GM18909 (cell line): ENCODE data around the gene FAAP100.
"Not testable (repeated sequence)": the region's sequence is repeated elsewhere in the genome, so short reads cannot be mapped to it uniquely, and the experiment has no call there.

Experiments used
- ATAC-seq: cut with Tn5 transposase; IDR thresholded peaks from one replicate; pipeline ENCODE4 v1.9.1; 2021; ENCODE audit warnings: mild to moderate bottlenecking; ENCODE audit not compliant: unreplicated experiment, poor library complexity

The FAAP100 gene

DNA sequence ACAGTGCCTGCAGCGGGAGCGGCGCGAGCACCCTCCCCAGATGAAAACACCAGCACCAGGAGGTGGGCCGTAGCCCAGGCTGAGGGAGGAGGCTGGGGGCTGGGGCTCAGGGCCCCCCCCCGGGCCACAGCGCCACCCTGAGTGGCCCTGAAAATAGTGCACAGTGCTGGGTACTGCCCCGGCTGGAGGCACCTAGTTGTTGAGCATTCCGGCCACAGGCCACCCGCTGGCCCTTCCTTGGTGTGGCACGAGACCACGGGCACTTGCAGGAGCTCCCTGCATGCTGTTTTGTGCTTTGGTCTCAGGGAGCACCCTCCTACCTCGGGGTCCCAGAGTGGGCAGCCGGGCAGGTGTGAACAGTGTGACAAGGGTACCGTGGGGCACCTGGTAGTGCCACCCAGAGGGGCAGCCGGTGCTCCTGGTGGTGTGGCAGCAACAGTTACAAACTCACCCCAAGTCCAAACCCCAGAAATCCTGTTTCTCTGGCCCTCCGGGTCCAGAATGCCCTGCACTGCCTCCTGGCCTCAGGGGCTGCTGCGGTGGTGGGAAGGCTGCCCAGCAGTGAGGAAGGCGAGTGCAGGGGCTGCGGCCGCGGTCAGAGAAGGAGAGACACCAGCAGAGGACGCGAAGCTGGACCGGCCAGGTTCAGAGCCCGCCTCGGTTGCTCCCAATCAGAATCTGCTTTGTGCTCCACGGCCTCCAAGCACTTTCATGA, 12.0 kb downstream of the FAAP100 start:
- no peak for ATAC-seq

DNA sequence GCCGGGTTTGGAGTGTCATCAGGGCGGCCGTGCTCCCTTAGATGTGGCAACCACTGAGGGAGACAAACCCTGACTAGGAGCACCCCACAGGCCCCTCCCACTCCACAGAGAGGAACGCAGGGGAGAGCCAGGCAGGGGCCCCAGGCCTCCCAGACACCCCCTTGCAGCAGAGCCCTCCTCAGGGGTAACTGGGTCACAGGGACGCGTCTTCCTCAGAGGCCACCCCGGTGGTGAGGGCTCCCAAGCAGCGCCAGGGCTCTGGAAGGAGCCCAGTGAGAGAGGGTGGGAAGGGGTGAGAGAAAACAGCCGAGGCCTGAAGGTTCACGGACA, 12.6 kb downstream of the FAAP100 start:
- ATAC-seq: no peak

DNA sequence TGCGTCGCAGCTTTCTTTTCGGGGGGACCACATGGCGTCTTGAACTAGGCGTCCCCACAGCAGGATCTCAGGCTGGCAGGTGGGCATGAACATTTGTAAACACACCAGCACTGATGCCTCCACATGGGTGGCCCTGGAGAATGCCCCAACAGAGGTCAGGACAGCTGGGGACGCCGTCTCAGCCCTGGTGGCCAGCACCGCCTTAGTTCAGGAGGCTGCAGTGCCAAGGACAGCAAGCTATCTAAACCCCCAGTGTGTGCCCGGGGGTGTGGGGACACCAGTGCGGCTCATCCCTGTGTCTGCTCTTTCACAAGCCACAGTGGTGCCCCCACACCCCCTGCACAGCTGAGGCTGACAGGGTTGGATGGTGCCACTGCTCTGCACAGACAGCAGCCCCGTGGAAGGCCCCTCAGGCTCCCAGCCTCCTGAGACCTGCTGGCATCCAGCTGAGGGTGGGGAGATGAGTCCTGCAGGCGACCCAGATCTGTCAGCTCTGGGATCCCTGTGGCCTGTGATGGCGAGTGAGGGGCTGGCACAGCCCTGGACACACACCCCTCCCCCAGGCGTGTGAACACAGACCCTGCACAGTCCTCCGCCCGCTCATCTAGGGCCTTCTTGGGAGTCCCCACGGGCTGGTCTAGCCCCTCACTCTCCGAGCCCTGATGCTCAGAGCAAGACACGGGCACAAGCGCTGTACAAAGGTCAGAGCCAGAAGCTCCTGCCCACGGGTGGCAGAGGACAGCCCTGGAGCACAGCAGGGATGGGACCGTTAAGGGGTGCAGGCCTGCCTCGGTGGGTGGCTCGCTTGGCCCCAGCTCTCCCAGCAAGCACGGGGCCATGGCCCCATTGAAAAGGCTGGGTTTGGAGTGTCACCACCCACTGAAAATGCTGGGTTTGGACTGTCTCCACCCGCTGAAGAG, 13.2 kb downstream of the FAAP100 start:
- ATAC-seq: no peak

DNA sequence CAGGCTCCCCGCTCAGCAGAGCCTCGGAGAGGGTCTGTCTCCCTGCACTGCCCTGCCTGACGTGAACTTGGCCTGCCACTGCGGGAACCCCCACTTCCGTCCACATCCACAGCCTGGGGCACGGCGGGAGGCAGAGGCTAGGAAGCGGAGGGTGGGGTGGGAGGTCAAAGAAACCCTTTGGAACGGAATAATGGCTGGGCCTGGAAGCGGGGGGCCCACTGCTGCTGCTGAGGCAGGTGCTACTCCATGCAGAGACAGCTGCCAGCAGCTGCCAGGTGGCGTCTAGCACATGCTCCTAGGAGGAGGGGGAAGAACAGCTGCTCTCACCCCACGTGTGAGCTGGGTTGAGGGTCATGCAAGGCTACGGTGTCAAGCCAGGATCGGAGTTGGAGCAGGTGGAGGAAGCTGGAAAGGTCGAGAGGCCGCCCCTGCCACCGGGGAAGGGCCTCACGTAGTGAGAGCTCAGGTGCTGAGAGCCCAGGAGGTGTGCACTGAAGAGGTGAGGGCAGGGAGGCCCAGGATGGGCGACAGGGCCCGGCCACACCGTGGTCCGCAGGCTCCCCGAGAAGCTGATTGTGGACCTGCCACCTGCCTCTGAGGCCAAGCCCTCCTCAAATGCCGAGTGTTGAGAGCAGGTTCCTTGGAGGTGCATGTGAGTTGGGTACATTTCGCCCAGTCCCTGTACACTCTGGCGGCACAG, 14.1 kb downstream of the FAAP100 start:
- ATAC-seq: no peak

DNA sequence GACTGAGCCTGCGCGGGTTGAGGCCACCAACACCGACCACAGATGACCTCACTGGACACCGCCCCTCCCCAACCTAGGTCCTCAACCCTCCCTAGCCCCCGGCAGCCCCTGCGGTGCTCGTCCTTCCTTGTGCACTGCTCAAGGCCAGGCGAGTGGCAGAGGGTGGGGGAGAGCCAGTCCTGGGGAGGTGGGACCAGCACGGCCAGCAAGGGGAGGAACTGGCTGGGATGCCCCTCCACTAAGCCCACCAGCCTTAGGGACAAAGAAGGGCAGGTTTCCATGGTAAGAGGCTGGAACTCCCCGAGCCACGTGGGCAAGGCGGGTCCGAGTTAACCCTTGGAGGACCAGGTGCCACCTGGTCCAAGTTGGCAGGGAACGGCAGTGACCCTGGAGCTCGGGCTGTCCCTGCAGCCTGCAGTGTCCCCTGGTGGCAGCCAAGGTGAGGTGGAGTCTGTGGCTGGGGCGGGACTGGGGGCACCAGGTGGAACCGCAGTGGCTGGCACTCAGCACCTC, 14.8 kb downstream of the FAAP100 start:
- ATAC-seq: no peak

DNA sequence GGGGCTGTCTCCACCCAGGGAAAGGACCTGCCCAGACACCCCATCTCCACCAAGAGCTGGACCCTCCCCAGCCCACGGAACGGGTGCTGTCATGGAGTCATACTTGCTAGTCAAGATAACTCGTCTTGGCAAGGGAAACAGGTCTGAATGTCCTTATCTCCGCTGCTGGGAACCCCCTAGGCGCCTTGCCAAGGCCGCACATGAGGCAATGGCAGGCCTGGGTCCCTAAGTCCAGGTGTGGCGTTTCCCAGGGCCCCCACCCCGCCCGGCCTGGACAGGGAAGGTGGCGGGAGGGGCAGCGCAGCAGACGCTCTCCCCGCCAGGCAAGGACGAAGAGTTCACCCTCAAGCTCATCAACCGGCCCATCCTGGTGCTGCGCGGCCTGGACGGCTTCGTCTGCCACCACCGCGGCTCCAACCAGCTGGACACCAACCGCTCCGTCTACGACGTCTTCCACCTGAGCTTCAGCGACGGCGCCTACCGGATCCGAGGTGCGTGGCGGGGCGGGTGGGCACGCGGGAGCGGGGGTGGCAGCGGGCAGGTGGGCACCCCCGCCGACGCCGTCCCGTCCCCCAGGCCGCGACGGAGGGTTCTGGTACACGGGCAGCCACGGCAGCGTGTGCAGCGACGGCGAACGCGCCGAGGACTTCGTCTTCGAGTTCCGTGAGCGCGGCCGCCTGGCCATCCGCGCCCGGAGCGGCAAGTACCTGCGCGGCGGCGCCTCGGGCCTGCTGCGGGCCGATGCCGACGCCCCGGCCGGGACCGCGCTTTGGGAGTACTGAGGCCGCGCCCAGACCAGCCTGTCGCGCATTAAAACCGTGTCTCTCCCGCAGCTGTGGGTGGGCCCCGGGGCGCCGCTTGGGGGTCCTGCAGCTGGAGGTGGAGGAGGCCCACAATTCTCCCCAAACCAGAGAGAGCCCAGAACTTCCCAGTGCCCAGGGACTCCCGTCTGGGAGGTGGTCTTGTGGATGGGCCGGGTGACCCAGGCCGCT, 15.6 kb downstream of the FAAP100 start:
- no peak for ATAC-seq

DNA sequence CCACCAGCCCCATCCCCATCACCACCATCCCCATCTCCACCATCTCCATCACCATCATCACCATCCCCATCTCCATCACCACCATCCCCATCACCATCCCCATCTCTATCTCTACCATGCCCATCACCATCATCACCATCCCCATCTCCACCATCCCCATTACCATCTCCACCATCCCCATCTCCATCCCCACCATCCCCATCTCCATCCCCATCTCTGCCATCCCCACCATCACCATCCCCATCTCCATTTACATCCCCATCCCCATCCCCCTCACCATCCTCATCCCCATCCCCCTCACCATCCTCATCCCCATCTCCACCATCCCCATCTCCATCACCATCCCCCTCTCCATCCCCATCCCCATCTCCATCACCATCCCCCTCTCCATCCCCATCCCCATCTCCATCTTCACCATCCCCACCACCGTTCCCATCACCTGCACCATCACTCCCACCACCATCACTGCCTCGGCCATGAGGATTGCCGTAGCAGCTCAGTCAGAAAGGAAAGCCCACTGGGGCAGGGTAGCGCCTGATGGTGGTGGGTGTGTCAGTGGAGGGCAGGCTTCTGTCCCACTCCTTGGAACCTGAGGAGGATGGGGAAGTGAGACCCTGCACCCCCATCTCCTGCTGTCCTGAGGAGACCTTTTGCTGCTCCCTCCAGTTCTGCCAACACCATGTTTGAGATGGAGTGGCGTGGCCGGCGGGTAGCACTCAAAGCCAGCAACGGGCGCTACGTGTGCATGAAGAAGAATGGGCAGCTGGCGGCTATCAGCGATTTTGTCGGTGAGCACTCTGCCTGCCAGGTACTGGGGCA, 16.5 kb downstream of the FAAP100 start:
- ATAC-seq: no peak

DNA sequence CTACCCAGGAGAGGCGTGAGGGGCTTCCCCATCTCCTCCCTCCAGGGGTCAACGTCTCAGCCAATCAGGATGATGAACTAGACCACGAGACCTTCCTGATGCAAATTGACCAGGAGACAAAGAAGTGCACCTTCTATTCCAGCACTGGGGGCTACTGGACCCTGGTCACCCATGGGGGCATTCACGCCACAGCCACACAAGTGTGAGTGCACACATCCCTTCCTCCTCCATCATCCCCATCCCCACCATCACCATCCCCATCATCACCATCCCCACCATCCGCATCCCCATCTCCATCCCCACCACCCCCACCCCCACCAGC, 17.2 kb downstream of the FAAP100 start:
- no peak for ATAC-seq

DNA sequence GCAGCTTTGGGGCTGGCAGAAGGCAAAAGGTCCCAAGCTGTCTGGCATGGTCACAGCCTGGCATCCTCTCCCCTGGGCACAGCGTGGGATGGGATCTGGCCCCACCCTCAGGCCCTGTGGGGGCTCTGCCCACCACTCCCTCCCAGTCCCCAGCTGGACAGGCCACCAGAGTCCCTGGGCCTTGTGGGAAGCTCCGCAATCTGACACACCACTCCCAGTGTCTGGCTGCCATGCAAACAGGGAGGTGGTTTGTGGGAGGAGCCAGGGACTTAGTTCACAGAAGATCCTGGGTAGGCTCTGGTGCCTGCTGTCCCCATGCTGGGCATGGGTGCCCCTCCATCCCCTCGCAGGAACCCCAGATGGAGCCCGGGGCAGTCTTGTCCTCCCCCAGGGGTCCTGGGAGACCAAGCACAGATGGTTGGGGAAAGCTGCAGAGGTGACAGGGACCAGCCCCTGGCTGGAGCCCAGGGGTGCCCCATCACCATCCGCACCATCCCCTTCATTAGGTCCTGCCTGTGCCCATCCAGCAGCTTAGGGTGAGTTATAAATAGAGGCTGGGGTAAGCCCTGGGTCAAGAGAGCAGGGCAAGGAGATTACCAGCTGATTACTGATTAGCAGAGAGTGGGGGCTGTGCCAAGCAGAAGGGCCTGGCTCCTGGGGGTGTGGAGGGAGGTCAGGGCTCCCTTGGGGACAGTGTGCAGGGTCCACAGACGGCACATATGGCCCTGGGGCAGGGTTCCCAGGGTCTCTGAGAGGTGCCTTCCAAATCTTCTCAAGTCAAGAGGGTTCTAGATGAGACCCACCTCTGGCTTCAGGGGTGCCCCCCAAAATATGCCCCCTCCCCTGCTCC, 17.8 kb downstream of the FAAP100 start:
- ATAC-seq: no peak

DNA sequence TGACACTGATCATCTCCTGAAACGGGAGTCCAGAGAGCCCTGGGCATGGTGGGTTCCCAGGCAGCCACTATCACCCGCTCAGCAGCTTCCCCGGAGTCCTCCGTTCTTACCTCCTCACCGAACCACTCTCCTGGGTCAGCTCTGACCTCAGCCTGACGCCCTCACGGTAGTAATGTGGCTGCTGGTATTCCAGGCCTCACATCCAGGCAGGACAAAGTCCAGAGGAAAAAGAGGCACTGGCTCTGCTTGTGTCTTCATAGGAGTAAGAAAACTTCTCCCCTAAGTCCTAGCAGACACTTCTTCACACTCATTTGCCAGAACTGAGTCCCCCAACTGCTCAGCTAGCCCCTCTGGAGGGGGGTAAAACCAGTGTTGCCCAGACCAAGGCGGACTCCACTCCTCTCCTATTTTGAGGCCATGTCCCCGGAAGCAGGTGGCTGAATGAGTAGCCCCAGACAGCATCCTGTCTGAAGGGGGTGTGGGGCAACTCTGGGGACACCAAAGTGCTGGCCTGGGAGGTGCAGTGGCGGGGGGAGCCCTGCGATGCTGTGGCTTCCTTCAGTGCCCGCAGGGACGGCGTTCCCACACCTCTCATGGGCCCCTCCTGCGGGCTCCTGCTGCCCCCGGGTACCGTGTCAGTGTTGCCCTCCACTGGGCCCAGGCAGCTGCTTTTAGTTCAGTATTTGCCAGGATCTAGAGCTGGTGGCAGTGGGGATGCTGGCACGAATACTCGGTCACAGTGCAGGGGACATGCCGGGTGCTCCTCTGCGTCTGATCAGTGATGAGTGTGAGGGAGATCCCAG, 18.6 kb downstream of the FAAP100 start:
- ATAC-seq: no peak

DNA sequence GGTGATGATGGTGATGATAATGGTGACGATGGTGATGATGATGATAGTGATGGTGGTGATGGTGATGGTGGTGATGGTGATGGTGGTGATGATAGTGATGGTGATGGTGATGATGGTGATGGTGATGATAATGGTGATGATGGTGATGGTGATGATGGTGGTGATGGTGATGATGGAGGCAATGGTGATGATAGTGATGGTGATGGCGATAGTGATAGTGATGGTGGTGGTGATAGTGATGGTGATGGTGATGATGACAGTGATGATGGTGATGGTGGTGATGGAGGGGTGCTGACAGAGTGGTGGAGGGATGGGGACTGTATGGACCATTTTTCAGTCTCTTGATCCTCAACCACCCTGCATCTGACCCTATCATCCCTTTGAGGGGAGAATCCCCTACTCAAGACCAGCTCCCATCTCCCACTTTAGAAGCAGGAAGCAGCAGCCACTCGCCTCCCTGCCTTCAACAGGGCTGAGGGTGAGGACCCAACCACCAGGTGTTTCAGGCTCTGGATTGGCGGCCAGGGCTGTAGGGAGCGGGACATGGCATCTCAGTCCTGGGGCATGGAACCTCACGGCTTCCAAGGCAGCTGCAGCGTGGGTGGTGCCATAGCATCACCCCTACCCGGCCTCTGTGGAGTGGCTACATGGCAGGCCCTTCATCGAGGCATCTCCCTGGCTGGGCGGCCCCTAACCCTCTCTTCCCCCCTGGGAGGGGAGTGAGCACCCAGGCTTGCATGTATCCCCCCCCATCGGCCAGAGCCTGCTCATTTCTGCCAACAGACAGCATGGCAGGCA, 19.5 kb downstream of the FAAP100 start:
- ATAC-seq: no peak

DNA sequence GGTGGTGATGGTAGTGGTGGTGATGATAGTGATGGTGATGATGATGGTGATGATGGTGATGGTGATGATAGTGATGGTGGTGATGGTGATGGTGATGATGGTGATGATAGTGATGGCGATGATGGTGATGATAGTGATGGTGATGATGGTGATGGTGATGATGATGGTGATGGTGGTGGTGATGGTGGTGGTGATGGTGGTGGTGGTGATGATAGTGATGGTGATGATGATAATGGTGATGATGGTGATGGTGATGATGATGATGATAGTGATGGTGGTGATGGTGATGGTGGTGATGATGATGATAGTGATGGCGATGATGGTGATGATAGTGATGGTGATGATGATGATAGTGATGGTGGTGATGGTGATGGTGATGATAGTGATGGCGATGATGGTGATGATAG, 20.2 kb downstream of the FAAP100 start:
- ATAC-seq: not testable (repeated sequence)

DNA sequence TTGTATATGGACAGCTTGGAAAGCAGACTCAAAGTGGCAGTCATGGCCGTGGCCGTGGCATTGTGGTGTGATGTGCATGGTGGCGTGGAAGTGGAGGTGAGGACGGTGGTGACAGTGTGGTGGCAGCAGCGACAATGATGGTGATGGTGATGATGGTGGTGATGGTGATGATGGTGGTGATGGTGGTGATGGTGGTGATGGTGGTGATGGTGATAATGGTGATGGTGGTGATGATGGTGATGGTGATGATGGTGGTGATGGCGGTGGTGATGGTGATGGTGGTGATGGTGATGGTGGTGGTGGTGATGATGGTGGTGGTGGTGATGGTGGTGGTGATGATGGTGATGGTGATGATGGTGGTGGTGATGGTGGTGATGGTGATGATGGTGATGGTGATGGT, 21.1 kb downstream of the FAAP100 start:
- not testable (repeated sequence) for ATAC-seq

DNA sequence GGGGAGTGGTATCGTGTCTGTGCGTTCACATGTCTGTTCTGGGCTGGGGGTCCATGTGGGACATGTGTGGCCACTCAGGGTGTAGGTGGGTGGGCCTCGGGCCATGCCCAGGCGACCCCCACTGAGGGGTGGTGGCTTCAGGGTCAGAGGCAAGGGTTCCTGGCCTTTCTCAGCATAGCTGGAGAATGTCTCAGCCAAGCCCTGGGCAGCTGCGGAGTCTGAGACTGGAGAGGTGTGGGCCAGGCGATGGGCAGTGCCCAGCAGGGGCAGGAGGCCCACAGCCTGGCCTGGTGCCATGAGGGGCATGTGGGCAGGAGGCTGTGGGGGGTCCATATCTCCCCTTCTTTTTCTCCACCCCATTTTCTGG, 22.7 kb downstream of the FAAP100 start:
- ATAC-seq: no peak

DNA sequence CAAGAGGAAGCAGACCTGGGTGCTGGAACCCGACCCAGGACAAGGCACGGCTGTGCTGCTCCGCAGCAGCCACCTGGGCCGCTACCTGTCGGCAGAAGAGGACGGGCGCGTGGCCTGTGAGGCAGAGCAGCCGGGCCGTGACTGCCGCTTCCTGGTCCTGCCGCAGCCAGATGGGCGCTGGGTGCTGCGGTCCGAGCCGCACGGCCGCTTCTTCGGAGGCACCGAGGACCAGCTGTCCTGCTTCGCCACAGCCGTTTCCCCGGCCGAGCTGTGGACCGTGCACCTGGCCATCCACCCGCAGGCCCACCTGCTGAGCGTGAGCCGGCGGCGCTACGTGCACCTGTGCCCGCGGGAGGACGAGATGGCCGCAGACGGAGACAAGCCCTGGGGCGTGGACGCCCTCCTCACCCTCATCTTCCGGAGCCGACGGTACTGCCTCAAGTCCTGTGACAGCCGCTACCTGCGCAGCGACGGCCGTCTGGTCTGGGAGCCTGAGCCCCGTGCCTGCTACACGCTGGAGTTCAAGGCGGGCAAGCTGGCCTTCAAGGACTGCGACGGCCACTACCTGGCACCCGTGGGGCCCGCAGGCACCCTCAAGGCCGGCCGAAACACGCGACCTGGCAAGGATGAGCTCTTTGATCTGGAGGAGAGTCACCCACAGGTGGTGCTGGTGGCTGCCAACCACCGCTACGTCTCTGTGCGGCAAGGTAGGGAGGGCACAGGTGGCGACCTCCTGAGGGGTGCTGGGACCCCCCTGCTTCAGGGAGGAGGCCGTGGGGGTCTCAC, 23.3 kb downstream of the FAAP100 start:
- no peak for ATAC-seq

DNA sequence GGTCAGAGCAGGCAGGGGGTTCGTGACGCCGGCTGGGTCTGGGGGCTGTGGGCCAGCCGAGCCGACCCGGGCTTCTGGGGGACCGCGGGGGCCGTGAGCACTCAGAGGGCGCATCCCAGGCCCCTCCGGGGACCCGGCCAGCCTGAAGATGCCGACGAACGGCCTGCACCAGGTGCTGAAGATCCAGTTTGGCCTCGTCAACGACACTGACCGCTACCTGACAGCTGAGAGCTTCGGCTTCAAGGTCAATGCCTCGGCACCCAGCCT, 23.8 kb downstream of the FAAP100 start:
- ATAC-seq: no peak
